OCI-LY7 (cell line): ENCODE data around the gene HSD17B3. TPM values are rescaled to one million over a fixed set of nuclear protein-coding genes. Genes with fewer than 3 reads are reported as not detected.

Experiments
- BruUV-seq: library from RNA; stranded (reverse); fragments of 400-500 nt; replicated peaks from 2 replicates; lab custom pipeline; 2021; lab: Mats Ljungman, UMichigan
- CTCF ChIA-PET: fragments of 300-600 bp; sonication (Branson Sonifier 250); formaldehyde crosslinking; loops from one replicate; lab custom pipeline; 2022; ENCODE audit warnings: antibody characterized with exemption; ENCODE audit not compliant: unreplicated experiment; lab: Charles Lee
- POLR2A ChIA-PET: fragments of 300-600 bp; sonication (Branson Sonifier 250); formaldehyde crosslinking; loops from one replicate; lab custom pipeline; 2022; ENCODE audit warnings: antibody characterized with exemption; lab: Charles Lee
- DNase-seq: peaks from one replicate; pipeline ENCODE4 v3.0.0-alpha.2; 2015; ENCODE audit warnings: low spot score
- H2AFZ ChIP-seq: fragments of 200-600 bp; sonication (generic), shearing (Covaris generic); 2 replicates; pipeline ENCODE4 v1.6.1; 2014; ENCODE audit warnings: mild to moderate bottlenecking, antibody characterized with exemption, low read length, moderate library complexity
- H3K27ac ChIP-seq: fragments of 200-600 bp; sonication (generic); 2 replicates; pipeline ENCODE4 v1.5.1; 2014; ENCODE audit warnings: mixed run types, low read depth, mild to moderate bottlenecking, moderate library complexity, low read length, inconsistent platforms; ENCODE audit not compliant: poor library complexity, severe bottlenecking
- H3K36me3 ChIP-seq: fragments of 200-600 bp; sonication (generic); 2 replicates; pipeline ENCODE4 v1.6.1; 2014; ENCODE audit warnings: mild to moderate bottlenecking, antibody characterized with exemption, low read length, moderate library complexity, mixed read lengths; ENCODE audit not compliant: insufficient read depth
- H3K4me1 ChIP-seq: fragments of 200-600 bp; sonication (generic); 2 replicates; pipeline ENCODE4 v1.5.1; 2014; ENCODE audit warnings: mild to moderate bottlenecking, low read length; ENCODE audit not compliant: insufficient read depth, poor library complexity, severe bottlenecking
- H3K4me2 ChIP-seq: fragments of 200-600 bp; sonication (generic); 2 replicates; pipeline ENCODE4 v1.6.1; 2014; ENCODE audit warnings: mild to moderate bottlenecking, low read length
- H3K4me3 ChIP-seq: fragments of 200-600 bp; sonication (generic); 2 replicates; pipeline ENCODE4 v1.5.1; 2014; ENCODE audit warnings: mild to moderate bottlenecking, low read depth, low read length; ENCODE audit not compliant: poor library complexity, severe bottlenecking
- H3K79me2 ChIP-seq: fragments of 200-600 bp; sonication (generic); 2 replicates; pipeline ENCODE4 v1.6.1; 2016; ENCODE audit warnings: low read depth, mild to moderate bottlenecking, low read length, moderate library complexity, mixed read lengths; ENCODE audit not compliant: insufficient read depth
- H3K9me2 ChIP-seq: fragments of 200-600 bp; sonication (generic); 2 replicates; pipeline ENCODE4 v1.6.1; 2016; ENCODE audit warnings: mild to moderate bottlenecking, low read length, mixed read lengths; ENCODE audit not compliant: insufficient read depth
- H3K9me3 ChIP-seq: fragments of 200-600 bp; sonication (generic); 2 replicates; pipeline ENCODE4 v1.6.1; 2014; ENCODE audit warnings: mild to moderate bottlenecking, mixed run types, low read length, mixed read lengths
- H4K20me1 ChIP-seq: fragments of 200-600 bp; sonication (generic); 2 replicates; pipeline ENCODE4 v1.6.1; 2014; ENCODE audit warnings: mild to moderate bottlenecking, antibody characterized with exemption, low read length, moderate library complexity, mixed read lengths; ENCODE audit not compliant: insufficient read depth
- EZH2phosphoT487 ChIP-seq: fragments of 200-600 bp; sonication (generic); IDR thresholded peaks from 2 replicates; pipeline ENCODE4 v1.6.1; 2018; ENCODE audit warnings: low read depth, borderline replicate concordance, mild to moderate bottlenecking, mixed run types, antibody characterized with exemption, low read length, moderate library complexity, mixed read lengths
- intact Hi-C: fragments of 100-400 bp; cut with micrococcal nuclease; formaldehyde crosslinking; loops from one replicate; pipeline ENCODE4 v1.10.0; 2022; ENCODE audit not compliant: unreplicated experiment
- total RNA-seq, 2 experiments: library from RNA; depleted of rRNA in 1 of 2; stranded (reverse); fragments of >200 nt in 1 of 2; shearing (Covaris generic) in 1 of 2; gene quantifications; 2 replicates each; pipeline ENCODE4 v1.2.3, GENCODE V29; 2014 to 2022
- TF ChIP-seq, protein P1 (sequence below): fragments of 200-600 bp; sonication (generic); conservative IDR thresholded peaks from 2 replicates; pipeline ENCODE4 v1.5.1; 2014; ENCODE audit warnings: mild to moderate bottlenecking, antibody characterized with exemption, low read length, moderate library complexity, mixed read lengths

The HSD17B3 gene
- total RNA-seq, 2 experiments from 2014 or later = not detected

DNA sequence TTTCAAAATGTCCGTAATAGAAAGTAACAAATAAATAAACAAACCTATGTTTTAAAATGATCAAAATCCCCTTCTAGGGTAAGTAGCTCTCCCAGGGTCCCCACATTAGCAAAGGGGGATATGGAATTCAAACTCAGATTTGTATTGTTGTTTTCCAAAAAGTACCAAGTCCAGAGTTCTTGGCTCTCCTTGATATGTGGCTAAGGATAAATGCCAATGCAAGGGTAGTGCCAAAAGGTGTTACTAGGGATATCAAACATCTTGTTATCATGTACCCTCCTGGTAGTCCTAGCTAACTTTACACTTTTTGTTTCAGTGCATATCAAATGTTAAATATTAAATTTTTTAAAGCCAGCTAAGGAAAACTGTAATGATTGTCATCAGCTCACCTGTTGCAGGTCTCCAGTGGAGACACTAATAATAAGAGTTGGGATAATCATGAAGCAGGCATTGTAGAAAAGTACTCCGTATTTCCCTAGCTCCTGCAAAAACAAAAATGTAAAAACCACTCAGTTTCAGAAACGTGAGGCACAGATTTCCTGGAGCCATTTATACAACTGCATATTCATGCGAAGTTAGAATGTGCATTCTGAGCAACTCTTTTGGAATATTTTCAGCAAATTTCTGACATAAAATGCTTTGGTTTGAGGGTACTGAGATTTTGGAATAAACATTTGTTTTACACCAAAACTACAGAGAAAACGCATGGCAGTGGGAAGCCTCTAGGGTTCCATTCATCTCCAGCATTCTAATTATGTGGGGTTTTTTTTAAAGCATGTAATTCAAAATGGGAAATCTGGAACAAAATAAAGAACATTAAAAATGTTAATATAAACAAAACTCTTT, 41.8 kb upstream of the HSD17B3 start:
- Histone ChIP-seq H3K4me3 (no peak overlapping the region), H3K4me1 (no peaks in the 10 kb centered on the region), H3K79me2 (no peaks in the 10 kb centered on the region), H3K9me2 (no peaks in the 10 kb centered on the region), H3K36me3 (no peaks in the 10 kb centered on the region), H3K9me3 (no peaks in the 10 kb centered on the region), H2AFZ (no peak overlapping the region), H3K4me2 (no peak overlapping the region), H3K27ac (no peak overlapping the region), H4K20me1 (no peaks in the 10 kb centered on the region)
- TF ChIP-seq, protein P1, sequence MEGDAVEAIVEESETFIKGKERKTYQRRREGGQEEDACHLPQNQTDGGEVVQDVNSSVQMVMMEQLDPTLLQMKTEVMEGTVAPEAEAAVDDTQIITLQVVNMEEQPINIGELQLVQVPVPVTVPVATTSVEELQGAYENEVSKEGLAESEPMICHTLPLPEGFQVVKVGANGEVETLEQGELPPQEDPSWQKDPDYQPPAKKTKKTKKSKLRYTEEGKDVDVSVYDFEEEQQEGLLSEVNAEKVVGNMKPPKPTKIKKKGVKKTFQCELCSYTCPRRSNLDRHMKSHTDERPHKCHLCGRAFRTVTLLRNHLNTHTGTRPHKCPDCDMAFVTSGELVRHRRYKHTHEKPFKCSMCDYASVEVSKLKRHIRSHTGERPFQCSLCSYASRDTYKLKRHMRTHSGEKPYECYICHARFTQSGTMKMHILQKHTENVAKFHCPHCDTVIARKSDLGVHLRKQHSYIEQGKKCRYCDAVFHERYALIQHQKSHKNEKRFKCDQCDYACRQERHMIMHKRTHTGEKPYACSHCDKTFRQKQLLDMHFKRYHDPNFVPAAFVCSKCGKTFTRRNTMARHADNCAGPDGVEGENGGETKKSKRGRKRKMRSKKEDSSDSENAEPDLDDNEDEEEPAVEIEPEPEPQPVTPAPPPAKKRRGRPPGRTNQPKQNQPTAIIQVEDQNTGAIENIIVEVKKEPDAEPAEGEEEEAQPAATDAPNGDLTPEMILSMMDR = no peak
- no peak for TF ChIP-seq EZH2phosphoT487
- BruUV-seq = no TSS peak
- POLR2A ChIA-PET = interaction anchor here (0.6 kb wide), 1 partner anchor 353 kb away, joined by 4 read pairs; no protein-coding TSS in a partner anchor
- intact Hi-C loops = no loop called here
- CTCF ChIA-PET = no interaction called here
- DNase-seq = no peak

DNA sequence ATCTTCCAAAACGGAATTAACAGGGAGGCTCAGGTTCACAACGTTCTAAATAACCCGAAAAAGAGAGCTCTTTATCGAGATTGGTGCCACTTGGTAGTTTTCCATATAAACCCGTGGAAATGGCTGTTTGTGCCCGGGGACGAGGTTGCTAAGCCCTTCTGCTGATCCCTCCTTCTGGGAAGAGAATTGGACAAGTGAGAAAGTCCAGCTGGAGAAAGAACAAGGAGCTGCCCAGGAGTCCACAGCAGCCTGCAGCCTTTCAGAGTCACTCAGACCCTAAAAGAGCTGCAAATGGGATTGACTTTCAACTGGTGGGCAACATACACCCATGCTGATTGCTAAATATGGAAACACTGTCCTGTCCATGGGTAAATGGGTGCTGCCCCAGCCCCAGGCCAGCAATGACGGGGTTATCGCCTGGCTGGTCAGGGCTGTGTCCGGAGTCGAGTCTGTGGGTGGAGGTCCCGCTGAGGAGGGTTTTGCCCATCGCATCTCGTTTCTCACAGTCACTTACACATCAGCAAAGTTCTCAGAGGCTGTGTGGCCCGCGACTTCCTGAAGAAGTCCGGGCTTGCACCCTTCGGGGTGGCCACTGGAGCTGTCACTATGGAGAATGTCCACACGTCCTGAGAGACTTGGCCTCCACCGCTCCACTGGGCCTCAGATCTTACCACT, 40.7 kb upstream of the HSD17B3 start:
- Histone ChIP-seq H3K9me2 (no peaks in the 10 kb centered on the region), H3K79me2 (no peaks in the 10 kb centered on the region), H3K36me3 (no peaks in the 10 kb centered on the region), H3K4me2 (no peak overlapping the region), H3K4me1 (no peaks in the 10 kb centered on the region), H3K4me3 (no peak overlapping the region), H3K9me3 (no peaks in the 10 kb centered on the region), H2AFZ (no peak overlapping the region), H3K27ac (no peak overlapping the region), H4K20me1 (no peaks in the 10 kb centered on the region)
- no TSS peak for BruUV-seq
- no peak for DNase-seq
- CTCF ChIA-PET = no interaction called here
- intact Hi-C loops = no loop called here
- TF ChIP-seq EZH2phosphoT487 = no peak
- TF ChIP-seq, protein P1 = no peak
- POLR2A ChIA-PET = no interaction called here

DNA sequence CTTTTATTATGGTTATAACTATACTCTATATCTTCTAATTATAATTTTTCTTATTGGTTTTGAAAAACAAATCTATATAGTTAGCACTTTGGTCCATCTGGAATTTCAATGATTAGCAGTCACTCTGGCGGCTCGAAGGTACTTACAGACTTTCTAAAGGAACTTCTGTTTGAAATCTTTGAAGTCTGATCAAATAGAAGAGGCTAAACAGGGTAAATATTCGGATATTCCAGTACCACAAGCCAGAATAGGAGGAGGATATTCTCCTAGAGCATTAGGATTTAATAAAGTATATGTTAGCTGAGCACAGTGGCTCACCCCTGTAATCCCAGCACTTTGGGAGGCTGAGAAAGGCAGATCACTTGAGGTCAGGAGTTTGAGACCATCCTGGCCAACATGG, 38.7 kb upstream of the HSD17B3 start:
- no peaks in the 10 kb centered on the region for H3K36me3 ChIP-seq
- intact Hi-C loops = no loop called here
- no peak for DNase-seq
- no peaks in the 10 kb centered on the region for H4K20me1 ChIP-seq
- H3K9me2 ChIP-seq = no peaks in the 10 kb centered on the region
- CTCF ChIA-PET = no interaction called here
- no peaks in the 10 kb centered on the region for H3K9me3 ChIP-seq
- no peak overlapping the region for H3K4me3 ChIP-seq
- no TSS peak for BruUV-seq
- POLR2A ChIA-PET = no interaction called here
- no peaks in the 10 kb centered on the region for H3K79me2 ChIP-seq
- H3K4me2 ChIP-seq = no peak overlapping the region
- H3K4me1 ChIP-seq = no peaks in the 10 kb centered on the region
- TF ChIP-seq, protein P1 = no peak
- TF ChIP-seq EZH2phosphoT487 = no peak
- no peak overlapping the region for H3K27ac ChIP-seq
- no peak overlapping the region for H2AFZ ChIP-seq
